ENCODE data around the gene LYPD6B. TPM values are rescaled to one million over a fixed set of nuclear protein-coding genes. Genes with fewer than 3 reads are reported as not detected.

LYPD6B gene
- total and polyA plus RNA-seq, 10 of the 15 experiments (the other 5 are each of a cell fraction or from before 2014, with no cell fraction given), result 1.0 to 6.6 (median 4.0) TPM

GRCh38 chr2:149080971-149081370 lies 42.5 kb downstream of the LYPD6B start:
- WGBS (ENCODE audit: insufficient coverage, insufficient replicate concordance, low lambda C conversion rate, missing lambda C conversion rate), result 5% methylated on average over 1 of the region's 1 CpG
- ChIA-PET RAD21 (ENCODE audit: unreplicated experiment) (interaction anchor here (1.0 kb wide), 1 partner anchor 64 kb away, joined by 3 read pairs; no protein-coding TSS in a partner anchor), POLR2A (no interaction called here), SMC1A (ENCODE audit: uncharacterized antibody, unreplicated experiment) (no interaction called here), CTCF (interaction anchor here (0.9 to 1.5 kb wide), 2 partner anchors 42 to 183 kb away, joined by 3 read pairs; no protein-coding TSS in a partner anchor)
- no peak overlapping the region for H3K4me2 ChIP-seq (ENCODE audit: control insufficient read depth, insufficient read depth)
- no peak overlapping the region for H3K27ac ChIP-seq (ENCODE audit: control insufficient read depth, insufficient read depth)
- H3K4me1 ChIP-seq (ENCODE audit: control insufficient read depth, insufficient read depth, low read length), result no peaks in the 10 kb centered on the region
- H3K27me3 ChIP-seq (replicated peaks in 1 of 2; ENCODE audit: control insufficient read depth in 2 of 2, insufficient read depth in 2 of 2, low read length in 1 of 2), result no peaks in the 10 kb centered on the region
- in situ Hi-C loops (cut with MboI), result no loop called here
- DNase-seq (ENCODE audit: low read depth, low spot score), result no peak
- no peak overlapping the region for H3K9ac ChIP-seq (ENCODE audit: control insufficient read depth, insufficient read depth, low read length)
- no peak for TF ChIP-seq NFXL1 (IDR thresholded peaks at IDR 0.05; ENCODE audit: borderline replicate concordance)
- H4K20me1 ChIP-seq (ENCODE audit: control insufficient read depth, insufficient read depth), result no peaks in the 10 kb centered on the region
- H3K79me2 ChIP-seq (ENCODE audit: control insufficient read depth, insufficient read depth, low read length), result no peaks in the 10 kb centered on the region
- ATAC-seq, result no peak
- H3K9me3 ChIP-seq (replicated peaks; ENCODE audit: control insufficient read depth, insufficient read depth, low read length), result no peaks in the 10 kb centered on the region
- intact Hi-C loops (cut with micrococcal nuclease; ENCODE audit: unreplicated experiment), result no loop called here
- no peak overlapping the region for H2AFZ ChIP-seq (ENCODE audit: control insufficient read depth, low read depth, low read length)
- no peak for FAIRE-seq
- BruUV-seq (replicated peaks), result no TSS peak
- no peak overlapping the region for H3K4me3 ChIP-seq
- no peaks in the 10 kb centered on the region; a peak in 1 of 4 replicates for H3K36me3 ChIP-seq (ENCODE audit: control insufficient read depth in 2 of 2, insufficient read depth in 2 of 2, low read length in 1 of 2)

GRCh38 chr2:149082079-149082478 lies 43.6 kb downstream of the LYPD6B start:
- Histone ChIP-seq H3K36me3 (ENCODE audit: control insufficient read depth in 2 of 2, insufficient read depth in 2 of 2, low read length in 1 of 2) (no peaks in the 10 kb centered on the region; a peak in 1 of 4 replicates), H2AFZ (ENCODE audit: control insufficient read depth, low read depth, low read length) (peak overlapping the region; percentile 39; the same call in 1 of the 2 replicates), H3K4me3 (no peak overlapping the region), H4K20me1 (ENCODE audit: control insufficient read depth, insufficient read depth) (no peaks in the 10 kb centered on the region), H3K79me2 (ENCODE audit: control insufficient read depth, insufficient read depth, low read length) (no peaks in the 10 kb centered on the region), H3K9me3 (replicated peaks; ENCODE audit: control insufficient read depth, insufficient read depth, low read length) (no peaks in the 10 kb centered on the region; the same call in 2 of the 3 replicates), H3K27ac (ENCODE audit: control insufficient read depth, insufficient read depth) (no peak overlapping the region), H3K4me1 (ENCODE audit: control insufficient read depth, insufficient read depth, low read length) (no peaks in the 10 kb centered on the region), H3K9ac (ENCODE audit: control insufficient read depth, insufficient read depth, low read length) (no peak overlapping the region), H3K4me2 (ENCODE audit: control insufficient read depth, insufficient read depth) (no peak overlapping the region), H3K27me3 (replicated peaks in 1 of 2; ENCODE audit: control insufficient read depth in 2 of 2, insufficient read depth in 2 of 2, low read length in 1 of 2) (no peaks in the 10 kb centered on the region)
- FAIRE-seq (no peak), DNase-seq (ENCODE audit: low read depth, low spot score) (no peak), ATAC-seq (no peak)
- ChIA-PET CTCF (interaction anchor here (1.5 kb wide), 1 partner anchor 43 kb away, joined by 3 read pairs; no protein-coding TSS in a partner anchor), SMC1A (ENCODE audit: uncharacterized antibody, unreplicated experiment) (no interaction called here), RAD21 (ENCODE audit: unreplicated experiment) (interaction anchor here (1.0 kb wide), 1 partner anchor 65 kb away, joined by 3 read pairs; no protein-coding TSS in a partner anchor), POLR2A (no interaction called here)
- TF ChIP-seq DPF2 (IDR thresholded peaks at IDR 0.05) (no peak), CBX5 (IDR thresholded peaks at IDR 0.05; ENCODE audit: low read depth) (no peak), STAT3 (IDR thresholded peaks at IDR 0.05; ENCODE audit: low read depth, low read length) (no peak), FOXM1 (IDR thresholded peaks at IDR 0.05; ENCODE audit: low read depth, low read length) (no peak), PBX3 (IDR thresholded peaks at IDR 0.05; ENCODE audit: insufficient replicate concordance, low read depth, low read length) (no peak), YY1 (IDR thresholded peaks at IDR 0.05; ENCODE audit: low read depth, low read length) (0 out of 2 replicates have a peak, but pooled peaks have one; percentile 46), BCLAF1 (IDR thresholded peaks at IDR 0.05) (no peak), MEF2A (IDR thresholded peaks at IDR 0.05; ENCODE audit: insufficient read depth, low read depth, low read length) (no peak)
- BruUV-seq (replicated peaks), result no TSS peak
- in situ Hi-C loops (cut with MboI), result no loop called here
- intact Hi-C loops (cut with micrococcal nuclease; ENCODE audit: unreplicated experiment), result no loop called here
- WGBS (ENCODE audit: insufficient coverage, insufficient replicate concordance, low lambda C conversion rate, missing lambda C conversion rate), result 34% methylated on average over 3 of the region's 3 CpGs
